ENCODE data around the gene SPATA2.
"Not testable (repeated sequence)": the region's sequence is repeated elsewhere in the genome, so short reads cannot be mapped to it uniquely, and the experiment has no call there.

The SPATA2 gene, protein sequence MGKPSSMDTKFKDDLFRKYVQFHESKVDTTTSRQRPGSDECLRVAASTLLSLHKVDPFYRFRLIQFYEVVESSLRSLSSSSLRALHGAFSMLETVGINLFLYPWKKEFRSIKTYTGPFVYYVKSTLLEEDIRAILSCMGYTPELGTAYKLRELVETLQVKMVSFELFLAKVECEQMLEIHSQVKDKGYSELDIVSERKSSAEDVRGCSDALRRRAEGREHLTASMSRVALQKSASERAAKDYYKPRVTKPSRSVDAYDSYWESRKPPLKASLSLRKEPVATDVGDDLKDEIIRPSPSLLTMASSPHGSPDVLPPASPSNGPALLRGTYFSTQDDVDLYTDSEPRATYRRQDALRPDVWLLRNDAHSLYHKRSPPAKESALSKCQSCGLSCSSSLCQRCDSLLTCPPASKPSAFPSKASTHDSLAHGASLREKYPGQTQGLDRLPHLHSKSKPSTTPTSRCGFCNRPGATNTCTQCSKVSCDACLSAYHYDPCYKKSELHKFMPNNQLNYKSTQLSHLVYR

DNA sequence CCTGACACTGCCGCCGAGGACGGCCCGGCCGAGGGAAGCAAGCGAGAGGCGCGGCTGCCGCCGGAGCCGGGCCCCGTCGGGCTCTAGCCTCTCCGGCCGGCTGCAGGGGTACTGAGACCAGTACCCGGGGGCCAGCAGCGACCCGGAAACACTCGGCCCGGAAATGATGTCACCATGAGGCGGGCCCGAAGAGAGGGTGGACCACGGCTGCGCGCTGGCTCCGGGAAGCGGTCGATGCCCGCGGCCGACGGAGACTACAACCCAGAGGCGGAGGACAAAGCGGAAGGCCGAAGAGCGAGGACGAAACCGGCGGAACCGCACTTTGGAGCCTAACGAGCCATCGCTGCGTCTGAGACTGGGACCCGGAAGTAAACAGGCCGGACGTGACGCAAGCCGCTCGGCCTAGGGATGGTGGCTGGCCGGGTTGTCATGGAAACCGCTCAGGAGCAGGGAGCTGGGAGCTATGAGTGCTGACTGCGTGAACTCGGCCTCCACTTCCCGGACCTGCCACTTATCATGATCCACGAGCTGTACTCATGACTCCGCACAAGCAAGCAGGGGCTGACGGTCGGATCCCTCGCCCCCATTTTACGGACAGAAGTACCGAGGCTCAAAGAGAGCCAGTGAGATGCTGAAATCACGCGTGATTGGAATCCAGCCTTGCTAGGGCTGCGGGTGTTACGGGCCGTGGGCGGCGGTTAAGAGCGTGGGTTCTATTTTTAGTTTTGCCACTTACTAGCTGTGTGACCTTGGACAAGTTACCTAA, at the start of gene SPATA2:
TSS of gene SPATA2 (minus strand) at position 150 of the 766 bp plus-strand sequence. CDS start 7,039 bp downstream, outside the sequence.
- DNase-seq (ENCODE audit: extremely low read depth in 1 of 2, low read depth in 1 of 2): peak; percentile 81 to 95

DNA sequence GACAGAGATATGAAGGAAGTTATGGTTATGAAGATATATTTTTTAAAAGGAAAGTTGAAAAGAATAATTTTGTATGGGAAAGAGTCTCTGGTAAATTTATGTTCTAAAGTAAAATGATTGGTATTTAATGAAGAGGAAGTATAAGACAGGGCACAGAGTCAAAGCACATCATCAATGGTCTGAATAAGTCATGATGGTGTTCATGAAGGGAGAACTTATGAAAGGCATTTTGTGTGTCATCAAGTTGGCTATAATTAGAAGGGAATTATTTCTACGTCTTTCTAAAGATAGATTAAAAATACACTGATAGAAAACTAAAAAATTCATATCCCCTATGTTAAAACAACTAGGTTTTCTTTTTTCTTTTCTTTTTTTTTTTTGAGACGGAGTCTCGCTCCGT, 46.1 kb upstream of the SPATA2 start:
- no peak for DNase-seq (ENCODE audit: extremely low read depth in 1 of 2, low read depth in 1 of 2)

DNA sequence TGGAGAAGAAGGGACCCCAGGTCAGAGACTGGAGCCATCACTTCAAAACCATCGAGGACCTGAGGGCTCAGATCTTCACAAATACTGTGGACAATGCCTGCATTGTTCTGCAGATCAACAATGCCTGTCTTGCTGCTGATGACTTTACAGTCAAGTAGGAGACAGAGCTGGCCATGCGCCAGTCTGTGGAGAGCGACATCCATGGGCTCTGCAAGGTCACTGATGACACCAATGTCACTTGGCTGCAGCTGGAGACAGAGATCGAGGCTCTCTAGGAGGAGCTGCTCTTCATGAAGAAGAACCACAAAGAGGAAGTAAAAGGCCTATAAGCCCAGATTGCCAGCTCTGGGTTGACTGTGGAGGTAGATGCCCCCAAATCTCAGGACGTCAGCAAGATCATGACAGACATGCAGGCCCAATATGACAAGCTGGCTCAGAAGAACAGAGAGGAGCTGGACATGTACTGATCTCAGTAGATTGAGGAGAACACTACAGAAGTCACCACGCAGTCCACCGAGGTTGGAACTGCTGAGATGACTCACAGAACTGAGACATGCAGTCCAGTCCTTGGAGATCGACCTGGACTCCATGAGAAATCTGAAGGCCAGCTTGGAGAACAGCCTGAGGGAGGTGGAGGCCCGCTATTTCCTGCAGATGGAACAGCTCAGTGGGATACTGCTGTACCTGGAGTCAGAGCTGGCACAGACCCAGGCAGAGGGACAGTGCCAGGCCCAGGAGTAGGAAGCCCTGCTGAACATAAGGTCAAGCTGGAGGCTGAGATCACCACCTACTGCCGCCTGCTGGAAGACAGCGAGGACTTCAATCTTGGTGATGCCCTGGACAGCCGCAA, 42.0 kb upstream of the SPATA2 start:
- DNase-seq (ENCODE audit: extremely low read depth in 1 of 2, low read depth in 1 of 2): not testable (repeated sequence)

DNA sequence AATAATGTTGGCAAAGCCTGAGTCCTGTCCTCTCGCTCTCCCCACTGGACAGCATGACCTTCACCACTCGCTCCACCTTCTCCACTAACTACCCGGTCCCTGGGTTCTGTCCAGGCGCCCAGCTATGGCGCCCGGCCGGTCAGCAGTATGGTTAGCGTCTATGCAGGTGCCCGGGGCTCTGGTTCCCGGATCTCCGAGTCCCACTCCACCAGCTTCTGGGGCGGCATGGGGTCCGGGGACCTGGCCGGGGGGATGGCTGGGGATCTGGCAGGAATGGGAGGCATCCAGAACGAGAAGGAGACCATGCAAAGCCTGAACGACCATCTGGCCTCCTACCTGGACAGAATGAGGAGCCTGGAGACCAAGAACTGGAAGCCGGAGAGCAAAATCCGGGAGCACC, 41.4 kb upstream of the SPATA2 start:
- DNase-seq (ENCODE audit: extremely low read depth in 1 of 2, low read depth in 1 of 2): no peak

DNA sequence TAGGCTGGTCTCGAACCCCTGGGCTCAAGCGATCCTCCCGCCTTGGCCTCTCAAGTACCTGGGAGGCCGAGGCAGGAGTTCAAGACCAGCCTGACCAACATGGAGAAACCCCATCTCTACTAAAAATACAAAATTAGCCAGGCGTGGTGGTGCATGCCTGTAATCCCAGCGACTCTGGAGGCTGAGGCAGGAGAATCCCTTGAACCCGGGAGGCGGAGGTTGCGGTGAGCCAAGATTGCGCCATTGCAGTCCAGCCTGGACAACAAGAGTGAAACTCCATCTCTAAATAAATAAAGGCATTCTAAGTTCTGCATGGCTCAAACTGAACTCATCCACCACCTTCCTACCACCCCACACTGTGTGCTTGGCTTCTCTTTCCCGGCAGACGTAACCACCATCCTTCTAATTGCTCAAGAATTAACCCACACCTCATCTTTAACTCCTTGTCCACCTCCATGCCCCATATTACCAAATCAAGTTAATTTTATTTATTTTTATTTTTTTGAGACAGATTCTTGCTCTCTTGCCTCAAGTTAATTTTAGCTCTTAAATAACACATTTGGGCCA, 40.6 kb upstream of the SPATA2 start:
- DNase-seq (ENCODE audit: extremely low read depth in 1 of 2, low read depth in 1 of 2): not testable (repeated sequence)

DNA sequence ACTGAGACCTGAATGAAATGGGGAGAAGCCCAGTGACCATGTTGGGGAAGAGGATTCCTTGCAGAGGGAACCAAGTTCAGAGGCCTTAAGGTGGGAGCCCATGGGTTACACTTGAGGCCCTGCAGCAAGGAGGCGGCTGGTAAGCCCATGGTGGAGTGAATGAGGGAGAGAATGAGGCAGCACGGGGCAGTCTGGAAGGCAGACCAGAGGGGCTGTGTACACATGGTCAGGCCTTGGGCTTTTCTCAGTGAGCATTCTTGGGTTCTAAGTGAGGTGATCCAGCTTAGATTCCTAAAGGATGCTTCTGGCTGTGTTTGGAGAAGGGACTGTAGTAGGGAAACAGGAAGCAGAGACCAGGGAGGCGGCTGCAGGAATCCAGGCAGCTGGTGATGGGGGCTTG, 39.8 kb upstream of the SPATA2 start:
- no peak for DNase-seq (ENCODE audit: extremely low read depth in 1 of 2, low read depth in 1 of 2)

DNA sequence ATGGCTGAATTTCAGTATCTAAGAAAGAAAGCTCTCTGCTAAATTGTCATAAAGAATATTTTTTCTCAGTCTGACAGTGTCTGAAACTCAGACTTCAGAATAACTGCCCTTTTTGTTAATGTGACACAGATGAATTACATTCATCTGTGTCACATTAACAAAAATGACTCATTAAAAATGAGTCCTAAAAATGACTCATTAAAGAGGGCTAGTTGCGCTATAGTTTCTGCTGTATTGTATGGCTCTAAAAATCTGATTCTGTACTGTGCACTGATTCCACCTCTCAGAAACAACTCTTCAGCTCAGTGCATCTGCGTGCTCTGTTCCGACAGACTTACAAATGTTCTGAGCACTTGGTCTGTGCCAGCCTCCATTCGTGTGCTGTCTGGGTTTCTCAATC, 35.8 kb upstream of the SPATA2 start:
- no peak for DNase-seq (ENCODE audit: extremely low read depth in 1 of 2, low read depth in 1 of 2)

DNA sequence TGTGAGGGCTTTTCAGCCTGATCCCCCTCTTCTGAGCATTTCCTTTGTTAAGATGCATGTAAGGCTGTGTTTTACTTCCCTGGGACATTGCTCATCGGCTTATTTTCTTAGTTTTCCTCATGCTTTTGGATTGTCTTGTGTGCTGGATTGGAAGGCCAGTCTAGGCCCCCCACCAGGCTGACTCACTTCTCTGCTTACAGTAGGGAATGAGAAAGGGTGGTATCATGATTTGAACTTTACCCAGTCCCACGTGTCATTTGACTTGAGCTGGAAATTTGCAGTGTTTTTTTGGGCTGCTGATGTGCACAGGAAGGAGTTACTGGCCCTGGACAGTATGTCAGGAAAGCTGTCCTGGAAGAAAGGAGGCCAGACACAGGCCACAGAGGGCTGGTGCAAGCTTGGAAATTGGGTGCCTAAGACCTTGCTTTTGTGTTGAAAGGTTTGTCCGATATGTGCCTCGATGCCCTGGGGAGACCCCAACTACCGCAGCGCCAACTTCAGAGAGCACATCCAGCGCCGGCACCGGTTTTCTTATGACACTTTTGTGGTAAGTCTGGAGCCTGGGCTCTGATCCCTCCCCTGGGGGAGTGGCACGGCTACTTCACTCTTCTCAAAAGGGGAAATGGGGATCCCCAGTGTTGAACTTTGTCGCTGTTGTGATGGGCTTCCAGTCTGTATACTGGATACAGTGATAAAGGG, 33.6 kb upstream of the SPATA2 start:
- DNase-seq (ENCODE audit: extremely low read depth in 1 of 2, low read depth in 1 of 2): no peak

DNA sequence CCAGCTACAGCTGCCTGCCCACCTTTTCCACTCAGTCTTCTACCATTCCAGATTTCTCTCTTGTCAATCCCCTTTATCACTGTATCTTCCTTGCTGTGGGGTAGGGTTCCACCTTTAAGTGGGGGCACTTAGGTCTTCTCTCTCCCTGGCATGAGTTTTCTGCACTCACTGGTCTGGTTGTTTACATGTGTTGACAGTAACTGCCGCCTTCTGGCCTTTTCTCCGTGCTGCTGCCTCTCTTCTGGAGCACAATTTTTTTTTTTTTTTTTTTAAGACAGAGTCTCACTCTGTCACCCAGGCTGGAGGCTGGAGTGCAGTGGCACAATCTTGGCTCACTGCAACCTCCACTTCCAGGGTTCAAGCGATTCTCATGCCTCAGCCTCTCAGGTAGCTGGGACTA, 32.8 kb upstream of the SPATA2 start:
- DNase-seq (ENCODE audit: extremely low read depth in 1 of 2, low read depth in 1 of 2): no peak

DNA sequence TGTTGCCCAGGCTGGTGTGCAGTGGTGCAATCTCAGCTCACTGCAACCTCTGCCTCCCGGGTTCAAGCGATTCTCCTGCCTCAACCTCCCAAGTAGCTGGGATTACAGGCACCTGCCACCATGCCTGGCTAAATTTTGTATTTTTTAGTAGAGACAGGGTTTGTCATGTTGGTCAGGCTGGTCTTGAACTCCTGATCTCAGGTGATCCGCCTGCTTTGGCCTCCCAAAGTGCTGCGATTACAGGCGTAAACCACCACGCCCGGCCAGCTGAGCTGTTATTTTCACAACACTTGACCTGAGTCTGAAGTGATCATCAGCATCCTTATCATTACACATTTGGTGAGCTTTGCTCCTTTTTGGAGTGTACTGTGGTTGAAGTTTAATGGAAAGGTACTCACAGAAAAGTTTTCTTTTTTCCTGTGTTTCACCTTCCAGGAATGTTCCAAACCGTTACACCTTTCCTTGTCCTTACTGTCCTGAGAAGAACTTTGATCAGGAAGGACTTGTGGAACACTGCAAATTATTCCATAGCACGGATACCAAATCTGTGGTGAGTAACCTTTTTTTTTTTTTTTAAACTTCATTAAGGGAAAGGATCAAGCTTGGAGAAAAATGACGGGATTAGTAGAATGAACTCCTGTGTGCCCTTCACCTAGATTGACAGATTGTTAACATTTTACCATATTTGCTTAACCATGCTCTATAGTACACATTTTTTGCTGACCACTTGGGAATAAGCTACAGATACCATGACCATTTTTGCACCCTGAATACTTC, 30.6 kb upstream of the SPATA2 start:
- no peak for DNase-seq (ENCODE audit: extremely low read depth in 1 of 2, low read depth in 1 of 2)

DNA sequence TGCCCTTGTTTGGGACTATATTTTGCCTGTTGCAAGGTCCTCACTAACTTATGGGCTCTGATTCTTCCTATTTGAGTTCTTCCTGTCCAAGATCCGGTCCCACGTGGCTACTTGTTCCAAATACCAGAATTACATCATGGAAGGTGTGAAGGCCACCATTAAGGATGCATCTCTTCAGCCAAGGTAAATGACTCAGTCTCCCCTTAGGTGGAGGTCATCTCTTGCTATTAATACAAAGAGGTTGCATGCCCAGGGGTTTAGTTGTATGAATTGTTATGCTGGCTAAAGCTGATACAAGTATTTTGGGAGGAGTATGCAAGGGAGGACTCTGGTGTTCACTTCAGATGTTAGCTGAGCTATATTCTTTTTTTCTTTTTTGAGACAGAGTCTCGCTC, 30.0 kb upstream of the SPATA2 start:
- no peak for DNase-seq (ENCODE audit: extremely low read depth in 1 of 2, low read depth in 1 of 2)

DNA sequence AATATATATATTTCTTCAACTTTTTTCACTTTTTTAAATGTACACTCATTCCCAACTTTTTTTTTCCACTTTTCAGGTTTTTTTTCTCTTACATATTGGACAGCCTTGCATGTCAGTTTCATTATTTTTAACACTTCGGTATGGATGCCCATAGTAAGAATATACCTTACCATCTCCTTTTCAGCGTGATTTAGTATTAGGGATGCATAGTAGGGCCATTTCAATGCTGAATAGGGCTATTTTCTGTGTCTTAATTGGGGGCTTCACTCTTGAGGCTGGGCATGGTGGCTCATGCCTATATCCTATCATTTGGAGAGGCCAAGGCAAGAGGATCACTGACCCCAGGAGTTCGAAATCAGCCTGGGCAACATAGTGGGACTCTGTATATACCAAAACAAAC, 27.6 kb upstream of the SPATA2 start:
- DNase-seq (ENCODE audit: extremely low read depth in 1 of 2, low read depth in 1 of 2): no peak

DNA sequence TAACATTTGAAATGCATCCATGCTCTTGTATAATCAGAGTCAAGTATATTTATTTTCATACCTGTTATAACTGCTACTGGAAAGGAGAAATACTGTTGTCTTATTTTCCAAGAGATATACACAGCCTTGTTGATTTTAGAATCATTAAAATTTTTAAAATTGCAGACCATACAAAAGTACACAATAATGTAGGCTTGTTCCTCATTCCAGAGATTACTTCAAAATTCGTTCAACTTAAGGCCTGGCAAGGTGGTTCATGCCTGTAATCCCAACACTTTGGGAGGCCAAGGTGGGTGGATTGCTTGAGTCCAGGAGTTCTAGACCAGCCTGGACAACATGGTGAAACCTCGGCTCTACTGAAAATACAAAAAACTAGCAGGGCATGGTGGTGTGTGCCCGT, 27.0 kb upstream of the SPATA2 start:
- no peak for DNase-seq (ENCODE audit: extremely low read depth in 1 of 2, low read depth in 1 of 2)

DNA sequence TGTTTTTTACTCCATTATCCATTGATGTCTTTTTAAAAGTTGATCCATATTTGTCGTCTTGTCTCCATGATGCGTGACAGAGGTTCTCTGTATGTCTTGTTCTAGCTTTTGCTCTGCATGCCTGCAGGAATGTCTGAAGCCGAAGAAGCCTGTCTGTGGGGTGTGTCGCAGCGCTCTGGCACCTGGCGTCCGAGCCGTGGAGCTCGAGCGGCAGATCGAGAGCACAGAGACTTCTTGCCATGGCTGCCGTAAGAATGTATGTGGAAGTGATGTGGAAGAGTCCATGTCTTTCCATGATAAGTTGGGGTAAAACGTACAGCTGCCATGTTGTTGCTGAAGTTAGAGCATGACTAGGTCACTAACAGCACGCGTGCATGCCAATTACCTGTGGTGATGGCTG, 26.1 kb upstream of the SPATA2 start:
- DNase-seq (ENCODE audit: extremely low read depth in 1 of 2, low read depth in 1 of 2): no peak

DNA sequence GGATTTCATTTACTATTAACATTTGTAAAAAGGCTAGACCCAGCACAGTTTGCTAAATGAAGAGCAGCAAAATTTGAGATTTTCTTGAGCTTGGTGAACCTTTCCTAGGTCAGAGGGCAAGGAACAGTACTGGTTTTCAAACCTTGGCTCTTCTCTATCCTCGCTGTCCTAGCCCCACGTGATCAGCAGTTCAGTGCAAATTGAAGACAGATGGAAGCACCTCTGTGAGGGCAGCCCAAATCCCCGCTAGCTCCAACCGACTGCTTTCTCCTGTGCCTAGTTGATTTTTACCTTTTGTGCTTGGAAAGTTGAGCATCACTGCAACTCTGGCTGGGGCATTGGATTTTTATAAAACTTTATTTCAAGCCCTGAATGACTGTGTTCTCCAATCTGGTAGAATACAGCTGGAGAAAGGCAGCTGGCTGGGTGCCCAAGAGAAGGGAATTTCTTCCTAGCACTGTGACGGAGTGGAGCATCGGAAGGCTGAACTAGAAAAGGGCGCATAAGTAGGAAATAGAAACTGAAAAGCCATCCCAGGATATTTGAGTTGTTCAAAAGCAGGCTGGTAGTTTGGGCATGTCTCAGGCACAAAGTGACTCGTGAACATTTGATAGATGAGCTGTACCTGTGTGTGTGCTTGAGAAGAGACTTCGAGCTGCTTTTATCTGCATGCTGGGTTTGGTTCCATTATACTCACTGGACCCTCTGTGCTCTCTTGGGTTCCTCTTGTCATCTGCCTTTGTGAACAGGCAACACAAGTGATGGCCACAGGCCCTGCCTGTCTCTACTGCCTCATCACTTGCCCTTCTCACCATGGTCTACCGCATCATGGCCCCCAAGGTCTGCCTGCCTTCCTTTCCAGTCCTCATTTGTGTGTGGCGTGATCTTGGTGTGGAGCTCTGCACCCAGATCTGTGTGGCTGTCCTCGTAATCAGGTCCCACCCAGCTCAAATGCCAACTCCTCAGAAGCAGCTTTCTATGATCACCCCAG, 23.1 kb upstream of the SPATA2 start:
- no peak for DNase-seq (ENCODE audit: extremely low read depth in 1 of 2, low read depth in 1 of 2)

DNA sequence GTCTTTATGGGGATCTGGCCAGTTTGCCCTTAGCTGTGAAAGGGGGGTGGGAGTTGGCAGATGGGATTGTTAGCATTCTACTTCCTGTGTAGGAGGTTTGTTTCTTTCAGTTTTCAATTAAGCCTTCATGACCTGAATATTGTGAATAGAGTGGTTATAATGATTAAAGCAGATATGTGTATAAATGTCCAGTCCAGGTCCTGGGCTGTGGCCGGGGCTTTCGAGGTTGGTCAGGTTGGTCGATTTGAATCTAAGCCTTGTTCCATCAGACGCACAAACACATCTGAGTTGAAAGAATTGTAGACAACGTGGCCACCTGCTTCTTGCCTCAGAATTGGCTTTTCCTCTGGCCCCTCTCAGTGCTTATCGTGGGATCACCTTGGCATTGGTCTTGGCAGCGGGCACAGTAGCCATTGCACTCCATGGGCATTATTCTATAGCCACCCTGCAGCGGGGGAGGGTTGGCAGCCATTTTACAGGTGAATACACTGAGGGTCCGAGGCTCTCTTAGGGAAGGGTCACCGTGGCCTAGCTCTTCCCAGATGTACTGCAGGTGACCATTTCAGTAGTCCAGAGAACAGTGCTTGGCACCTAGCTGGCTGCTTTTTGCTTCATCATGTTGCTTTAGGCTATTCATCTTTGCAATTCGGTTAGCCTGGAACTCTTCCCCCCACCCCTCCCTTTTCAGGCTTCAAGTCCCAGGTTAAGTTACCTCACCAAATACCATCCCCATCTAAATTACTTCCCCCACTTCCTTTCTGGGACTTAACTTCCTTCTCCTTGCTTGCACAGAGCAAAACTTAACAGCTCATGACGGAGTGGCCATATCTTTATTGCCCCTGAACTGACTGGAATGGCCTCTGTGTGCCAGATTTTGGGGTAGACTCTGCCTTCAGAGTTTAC, 21.9 kb upstream of the SPATA2 start:
- no peak for DNase-seq (ENCODE audit: extremely low read depth in 1 of 2, low read depth in 1 of 2)

All from stimulated activated CD8-positive, alpha-beta memory T cell treated with anti-CD3 and anti-CD28 coated beads, Interleukin-7, amount 100 ng/mL, for 48 hours (primary cell).